HG02840 (cell line): ENCODE data around the gene CILP2.

ENCODE experiments used
- ATAC-seq: cut with Tn5 transposase; IDR thresholded peaks from one replicate; pipeline ENCODE4 v1.9.1; 2021; ENCODE audit warnings: mild to moderate bottlenecking, moderate library complexity, moderate number of reproducible peaks; ENCODE audit not compliant: unreplicated experiment, low FRiP score

The CILP2 gene

GRCh38 chr19:19505669-19506326 lies 32.3 kb upstream of the CILP2 start:
- ATAC-seq = no peak

GRCh38 chr19:19506592-19506991 lies 31.5 kb upstream of the CILP2 start:
- no peak for ATAC-seq

GRCh38 chr19:19507354-19507753 lies 30.7 kb upstream of the CILP2 start:
- no peak for ATAC-seq

GRCh38 chr19:19508217-19508616 lies 29.8 kb upstream of the CILP2 start:
- ATAC-seq = no peak

GRCh38 chr19:19510432-19510831 lies 27.6 kb upstream of the CILP2 start:
- no peak for ATAC-seq

- no peak for ATAC-seq
These were observed 24.4 kb upstream of the CILP2 start for GRCh38 chr19:19513682-19514081.

GRCh38 chr19:19514215-19514657 lies 23.8 kb upstream of the CILP2 start:
- ATAC-seq = no peak

GRCh38 chr19:19514881-19515641 lies 23.0 kb upstream of the CILP2 start, which contains the start of gene TSSK6:
Gene TSSK6, minus strand, starts transcription at chr19:19515548. Its CDS starts 121 bp downstream, at chr19:19515427.
- no peak for ATAC-seq

GRCh38 chr19:19515642-19516519 lies 22.2 kb upstream of the CILP2 start, which contains the start of gene NDUFA13:
Gene NDUFA13, plus strand, starts transcription at chr19:19516225. Its CDS starts 14 bp downstream, at chr19:19516239.
- peak; percentile 88 for ATAC-seq

- no peak for ATAC-seq
These were observed 20.8 kb upstream of the CILP2 start for GRCh38 chr19:19517235-19517619.

- ATAC-seq = no peak
These were observed 17.1 kb upstream of the CILP2 start for GRCh38 chr19:19520989-19521388.

GRCh38 chr19:19523177-19523576 lies 14.9 kb upstream of the CILP2 start:
- no peak for ATAC-seq

GRCh38 chr19:19524053-19524452 lies 14.0 kb upstream of the CILP2 start:
- no peak for ATAC-seq

- ATAC-seq = no peak
These were observed 12.3 kb upstream of the CILP2 start for GRCh38 chr19:19525611-19526380.

- ATAC-seq = no peak
These were observed 11.3 kb upstream of the CILP2 start for GRCh38 chr19:19526581-19527370.

GRCh38 chr19:19527371-19527656 lies 10.8 kb upstream of the CILP2 start:
- no peak for ATAC-seq

- ATAC-seq = no peak
These were observed 10.1 kb upstream of the CILP2 start for GRCh38 chr19:19527674-19528625.

GRCh38 chr19:19528721-19529490 lies 9.2 kb upstream of the CILP2 start, which contains the start of gene YJEFN3:
Gene YJEFN3, plus strand, starts transcription at chr19:19528911. Its CDS starts 22 bp downstream, at chr19:19528933.
- no peak for ATAC-seq
